GM21367 (cell line): ENCODE measurements around the gene ZHX3.

Source experiments
- ATAC-seq: cut with Tn5 transposase; IDR thresholded peaks from one replicate; pipeline ENCODE4 v1.9.1; 2021; ENCODE audit not compliant: unreplicated experiment

Gene ZHX3

DNA sequence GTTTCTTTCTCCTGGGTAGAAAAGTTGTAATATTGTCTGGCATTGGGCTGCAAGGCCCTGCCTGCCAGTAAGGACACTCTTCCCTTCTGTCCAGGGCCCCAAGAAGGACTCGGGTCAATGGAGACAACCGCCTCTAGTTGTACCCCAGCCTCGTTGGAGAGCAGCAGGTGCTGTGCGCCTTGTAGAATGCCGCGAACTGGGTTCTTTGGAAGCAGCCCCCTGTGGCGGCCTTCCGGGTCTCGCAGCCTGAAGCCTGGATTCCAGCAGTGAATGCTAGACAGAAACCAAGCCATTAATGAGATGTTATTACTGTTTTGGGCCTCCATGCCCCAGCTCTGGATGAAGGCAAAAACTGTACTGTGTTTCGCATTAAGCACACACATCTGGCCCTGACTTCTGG lies 143.2 kb downstream of the ZHX3 start:
- ATAC-seq, result no peak

DNA sequence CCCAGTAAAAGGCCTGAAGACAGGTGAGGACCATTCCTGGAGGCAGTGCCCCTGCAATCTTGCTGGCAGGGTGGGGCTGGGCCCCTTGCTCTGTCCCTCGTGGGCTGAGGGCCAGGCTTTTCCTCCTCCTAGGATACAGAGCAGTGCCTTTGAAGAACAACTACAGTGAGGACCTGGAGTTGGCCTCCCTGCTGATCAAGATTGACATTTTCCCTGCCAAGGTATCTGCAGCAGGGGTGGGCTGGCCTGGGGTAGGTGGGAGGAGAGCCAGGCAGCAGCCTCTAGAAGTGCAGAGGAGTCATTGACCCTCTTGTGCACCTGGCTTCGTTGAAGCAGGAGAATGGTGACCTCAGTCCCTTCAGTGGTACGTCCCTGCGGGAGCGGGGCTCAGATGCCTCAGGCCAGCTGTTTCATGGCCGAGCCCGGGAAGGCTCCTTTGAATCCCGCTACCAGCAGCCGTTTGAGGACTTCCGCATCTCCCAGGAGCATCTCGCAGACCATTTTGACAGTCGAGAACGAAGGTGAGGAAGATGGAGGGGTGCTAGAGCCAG lies 143.7 kb downstream of the ZHX3 start:
- ATAC-seq, result no peak

DNA sequence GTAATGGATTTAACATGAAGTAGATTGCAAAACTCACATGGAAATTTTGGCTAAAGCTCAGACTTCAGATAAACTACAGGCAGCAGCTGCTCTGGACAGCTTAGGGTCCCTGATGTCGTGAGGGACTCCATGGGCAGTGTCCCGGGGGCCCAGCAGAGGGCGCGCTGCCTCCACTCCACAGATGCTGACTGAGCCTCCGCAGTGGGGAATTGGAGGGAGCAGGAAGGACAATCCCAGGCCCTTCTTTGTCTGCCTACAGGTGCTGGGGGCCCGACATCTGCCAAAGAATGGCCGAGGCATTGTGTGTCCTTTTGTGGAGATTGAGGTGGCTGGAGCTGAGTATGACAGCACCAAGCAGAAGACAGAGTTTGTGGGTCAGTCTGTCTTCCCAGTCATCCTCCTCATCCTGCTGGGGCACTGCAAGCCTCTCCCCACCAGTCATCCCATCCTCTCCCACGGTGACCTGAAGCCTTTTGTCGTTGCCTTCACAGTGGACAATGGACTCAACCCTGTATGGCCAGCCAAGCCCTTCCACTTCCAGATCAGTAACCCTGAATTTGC lies 144.3 kb downstream of the ZHX3 start:
- no peak for ATAC-seq

DNA sequence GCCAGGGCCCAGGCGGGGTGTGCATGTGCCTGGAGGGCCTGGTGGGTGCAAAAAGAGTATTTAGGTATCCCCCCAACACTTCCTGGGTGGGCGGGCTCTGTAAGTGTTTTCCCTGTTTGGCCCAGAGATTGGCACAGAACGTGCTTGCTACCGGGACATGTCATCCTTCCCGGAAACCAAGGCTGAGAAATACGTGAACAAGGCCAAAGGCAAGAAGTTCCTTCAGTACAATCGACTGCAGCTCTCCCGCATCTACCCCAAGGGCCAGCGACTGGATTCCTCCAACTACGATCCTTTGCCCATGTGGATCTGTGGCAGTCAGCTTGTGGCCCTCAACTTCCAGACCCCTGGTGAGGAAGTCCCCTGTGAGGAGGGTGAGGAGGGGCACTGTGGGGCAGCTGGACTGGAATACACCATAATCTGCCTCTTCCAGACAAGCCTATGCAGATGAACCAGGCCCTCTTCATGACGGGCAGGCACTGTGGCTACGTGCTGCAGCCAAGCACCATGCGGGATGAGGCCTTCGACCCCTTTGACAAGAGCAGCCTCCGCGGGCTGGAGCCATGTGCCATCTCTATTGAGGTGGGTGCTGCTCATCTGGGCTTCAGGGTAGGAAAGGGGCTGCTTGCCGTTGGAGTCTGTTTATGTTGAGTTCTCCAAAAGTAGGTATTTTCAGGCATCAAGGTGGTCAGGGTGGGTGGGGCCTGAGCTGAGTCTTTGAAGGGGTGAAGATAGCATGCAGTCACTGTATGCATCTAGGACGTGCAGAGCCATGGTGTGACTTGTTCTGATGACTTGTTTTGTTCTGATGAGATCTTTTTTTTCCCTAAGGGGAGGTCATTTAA lies 145.0 kb downstream of the ZHX3 start:
- ATAC-seq, result no peak

- ATAC-seq, result no peak
Observed at GRCh38 chr20:41171736-41172295, 145.7 kb downstream of the ZHX3 start.

DNA sequence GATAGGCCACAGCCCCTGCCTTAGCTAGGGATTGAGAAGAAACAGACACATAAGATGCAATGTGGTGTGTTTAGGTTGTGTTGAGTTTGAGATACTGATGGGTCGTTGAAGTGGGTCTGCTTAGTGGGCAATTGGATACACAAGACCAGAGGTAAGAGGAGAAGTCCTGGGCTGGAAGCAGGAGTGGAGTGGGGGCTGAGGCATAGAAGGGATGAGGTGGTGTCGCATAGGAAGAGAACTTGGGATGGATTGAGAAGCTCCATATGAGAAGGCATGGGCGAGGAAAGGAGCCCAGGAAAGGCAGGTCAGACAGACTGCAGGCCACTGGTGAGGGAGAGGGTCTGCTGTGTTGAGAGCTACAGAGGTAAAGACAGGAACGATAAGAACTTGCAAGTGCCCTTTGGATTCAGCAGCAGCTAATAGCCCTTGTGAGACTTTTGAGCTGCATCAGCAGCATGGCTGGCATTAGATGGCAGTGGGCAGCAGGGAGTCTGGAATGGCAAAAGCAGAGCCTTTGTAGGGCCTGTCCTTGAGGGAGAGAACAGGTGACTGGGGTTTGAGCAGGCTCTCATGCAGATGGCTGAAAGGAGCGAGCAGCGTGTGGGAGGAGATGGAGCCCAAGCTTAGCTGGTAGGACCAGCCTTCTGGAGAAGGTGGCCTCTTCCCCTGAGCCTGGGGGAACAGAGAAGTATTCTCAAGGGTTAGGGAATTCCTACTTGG lies 147.0 kb downstream of the ZHX3 start:
- no peak for ATAC-seq

GRCh38 chr20:41169791-41170351 lies 147.7 kb downstream of the ZHX3 start:
- no peak for ATAC-seq

- no peak for ATAC-seq
Observed at GRCh38 chr20:41169162-41169690, 148.3 kb downstream of the ZHX3 start.

DNA sequence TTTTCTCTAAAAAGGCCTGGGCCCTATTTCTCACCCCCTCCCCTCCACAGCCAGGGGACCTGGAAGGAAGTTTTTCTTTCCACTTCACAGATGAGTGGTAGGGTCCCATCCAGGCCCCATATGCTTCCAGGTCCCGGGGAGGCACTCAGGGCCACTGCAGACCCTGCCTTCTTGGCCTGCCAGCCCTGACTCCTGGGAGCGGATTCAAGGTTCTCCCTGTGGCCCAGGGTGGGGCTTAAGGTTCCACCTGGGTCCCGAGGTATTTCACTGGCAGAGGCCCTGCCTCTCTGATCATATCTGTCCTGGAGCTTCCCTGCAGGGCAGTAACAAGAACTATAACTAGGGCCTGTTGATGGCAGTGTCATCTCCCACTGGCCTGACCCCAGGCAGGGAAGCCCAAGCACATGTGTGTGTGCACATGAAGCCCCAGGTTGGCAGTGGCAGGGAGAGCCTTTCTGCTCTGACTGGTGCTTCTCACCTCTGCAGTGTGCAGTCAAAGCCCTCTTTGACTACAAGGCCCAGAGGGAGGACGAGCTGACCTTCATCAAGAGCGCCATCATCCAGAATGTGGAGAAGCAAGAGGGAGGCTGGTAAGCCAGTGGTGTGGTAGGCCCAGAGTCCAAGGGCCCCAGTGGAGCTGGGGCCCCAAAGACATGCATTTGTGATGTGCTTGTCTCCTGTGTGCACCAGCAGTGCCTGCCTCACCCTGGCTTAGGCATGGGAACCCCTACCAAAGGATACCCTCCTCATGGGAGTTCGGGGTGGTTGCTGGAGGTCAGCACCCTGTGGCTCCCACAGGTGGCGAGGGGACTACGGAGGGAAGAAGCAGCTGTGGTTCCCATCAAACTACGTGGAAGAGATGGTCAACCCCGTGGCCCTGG lies 149.0 kb downstream of the ZHX3 start:
- ATAC-seq, result no peak

GRCh38 chr20:41167481-41168253 lies 149.9 kb downstream of the ZHX3 start:
- peak; percentile 67 for ATAC-seq

- no peak for ATAC-seq
Observed at GRCh38 chr20:41167118-41167470, 150.4 kb downstream of the ZHX3 start.

GRCh38 chr20:41166201-41167117 lies 151.1 kb downstream of the ZHX3 start:
- ATAC-seq, result no peak

GRCh38 chr20:41165001-41165882 lies 152.3 kb downstream of the ZHX3 start:
- no peak for ATAC-seq

DNA sequence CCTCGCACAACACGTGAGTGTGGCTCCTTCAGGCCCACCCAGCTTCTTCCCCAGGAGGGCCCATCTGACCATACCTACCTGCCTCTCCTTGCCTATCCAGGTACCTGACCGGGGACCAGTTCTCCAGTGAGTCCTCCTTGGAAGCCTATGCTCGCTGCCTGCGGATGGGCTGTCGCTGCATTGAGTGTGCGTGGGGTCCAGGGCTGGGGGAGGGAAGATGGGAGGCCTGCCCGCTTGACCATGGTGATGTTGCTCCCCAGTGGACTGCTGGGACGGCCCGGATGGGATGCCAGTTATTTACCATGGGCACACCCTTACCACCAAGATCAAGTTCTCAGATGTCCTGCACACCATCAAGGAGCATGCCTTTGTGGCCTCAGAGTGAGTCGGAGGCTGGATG lies 153.7 kb downstream of the ZHX3 start:
- no peak for ATAC-seq

GRCh38 chr20:41162396-41162795 lies 155.1 kb downstream of the ZHX3 start:
- ATAC-seq, result no peak

- ATAC-seq, result no peak
Observed at GRCh38 chr20:41161886-41162285, 155.6 kb downstream of the ZHX3 start.

DNA sequence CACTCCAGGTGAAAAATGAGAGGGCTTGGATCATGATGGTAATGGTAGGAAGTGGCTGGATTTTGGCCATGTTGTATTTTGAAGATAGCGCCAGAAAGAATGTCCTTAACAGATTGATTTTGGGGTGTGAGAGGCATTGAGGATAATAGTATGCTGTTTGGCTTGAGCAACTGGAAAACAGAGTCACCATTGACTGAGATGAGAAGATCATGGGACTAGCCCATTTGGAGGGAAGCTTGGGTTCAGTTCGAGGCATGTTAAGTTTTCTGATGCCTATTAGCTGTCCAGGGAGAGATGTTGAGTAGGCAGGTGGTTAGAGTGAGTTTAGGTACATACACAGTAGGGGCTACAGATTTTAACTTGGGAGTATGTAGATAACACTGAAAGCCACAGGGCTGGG lies 156.8 kb downstream of the ZHX3 start:
- ATAC-seq, result no peak
